ENCODE data around the gene C1QB.
"Not testable (repeated sequence)": the region's sequence is repeated elsewhere in the genome, so short reads cannot be mapped to it uniquely, and the experiment has no call there.

Gene C1QB

GRCh38 chr1:22670352-22670975, 17.4 kb downstream of the C1QB start:
- no peak for TF ChIP-seq CTCF (IDR thresholded peaks at IDR 0.05; ENCODE audit: low read depth, low read length, missing control alignments)
- no peak overlapping the region for H3K4me3 ChIP-seq (ENCODE audit: low read depth, low read length)
- no peak for DNase-seq (ENCODE audit: low read depth)

GRCh38 chr1:22671999-22672398, 19.0 kb downstream of the C1QB start:
- H3K4me3 ChIP-seq (ENCODE audit: low read depth, low read length): no peak overlapping the region
- TF ChIP-seq CTCF (IDR thresholded peaks at IDR 0.05; ENCODE audit: low read depth, low read length, missing control alignments): no peak
- DNase-seq (ENCODE audit: low read depth): no peak

GRCh38 chr1:22673486-22674409, 20.7 kb downstream of the C1QB start:
- no peak overlapping the region for H3K4me3 ChIP-seq (ENCODE audit: low read depth, low read length)
- TF ChIP-seq CTCF (IDR thresholded peaks at IDR 0.05; ENCODE audit: low read depth, low read length, missing control alignments): peak; percentile 65
- DNase-seq (ENCODE audit: low read depth): no peak

- no peak for TF ChIP-seq CTCF (IDR thresholded peaks at IDR 0.05; ENCODE audit: low read depth, low read length, missing control alignments)
- DNase-seq (ENCODE audit: low read depth): no peak
- H3K4me3 ChIP-seq (ENCODE audit: low read depth, low read length): no peak overlapping the region
Observed at GRCh38 chr1:22674410-22674749, 21.3 kb downstream of the C1QB start.

- not testable (repeated sequence) for H3K4me3 ChIP-seq (ENCODE audit: low read depth, low read length); DNase-seq (ENCODE audit: low read depth)
Observed at GRCh38 chr1:22676151-22676550, 23.1 kb downstream of the C1QB start.

- TF ChIP-seq CTCF (IDR thresholded peaks at IDR 0.05; ENCODE audit: low read depth, low read length, missing control alignments): no peak
- DNase-seq (ENCODE audit: low read depth): no peak
- no peak overlapping the region for H3K4me3 ChIP-seq (ENCODE audit: low read depth, low read length)
Observed at GRCh38 chr1:22676916-22677583, 24.0 kb downstream of the C1QB start.
